Cerebellar cortex (tissue), 1 donor: ENCODE data around the gene MAN1C1.

Experiments used
- DNase-seq: peaks from one replicate; pipeline ENCODE4 v3.0.0-alpha.2; 2015; ENCODE audit warnings: low spot score

MAN1C1 gene

GRCh38 chr1:25817840-25818501, 201.4 kb downstream of the MAN1C1 start:
- no peak for DNase-seq

GRCh38 chr1:25818569-25818968, 202.0 kb downstream of the MAN1C1 start:
- no peak for DNase-seq

- DNase-seq = peak; percentile 82
These were observed 203.1 kb downstream of the MAN1C1 start, which contains the start of gene MTFR1L for GRCh38 chr1:25819491-25820246. TSS of gene MTFR1L (plus strand) at chr1:25819954. CDS start at chr1:25823105, 3,151 bp downstream.

GRCh38 chr1:25820247-25821111, 203.9 kb downstream of the MAN1C1 start:
- DNase-seq = peak; percentile 63

GRCh38 chr1:25821112-25821476, 204.5 kb downstream of the MAN1C1 start:
- no peak for DNase-seq

GRCh38 chr1:25821630-25822091, 205.1 kb downstream of the MAN1C1 start:
- no peak for DNase-seq

- no peak for DNase-seq
These were observed 209.0 kb downstream of the MAN1C1 start for GRCh38 chr1:25825605-25826004.

GRCh38 chr1:25826571-25826970, 210.0 kb downstream of the MAN1C1 start:
- DNase-seq = no peak

GRCh38 chr1:25828491-25828890, 211.9 kb downstream of the MAN1C1 start:
- no peak for DNase-seq

- no peak for DNase-seq
These were observed 212.5 kb downstream of the MAN1C1 start for GRCh38 chr1:25829046-25829445.

GRCh38 chr1:25831569-25832196, 215.1 kb downstream of the MAN1C1 start:
- no peak for DNase-seq

- DNase-seq = no peak
These were observed 215.9 kb downstream of the MAN1C1 start for GRCh38 chr1:25832336-25833037.

- DNase-seq = no peak
These were observed 216.6 kb downstream of the MAN1C1 start for GRCh38 chr1:25833158-25833557.
